Prostate gland (tissue), 2 donors: ENCODE measurements around the gene SCYGR8.

Experiments used
- CTCF ChIP-seq, 4 experiments: fragments of 200-600 bp in 2 of 4; fragments of 450-650 bp in 2 of 4; sonication (generic) in 2 of 4; IDR thresholded peaks; 1 replicate in 3 of 4; 2 replicates in 1 of 4; pipeline ENCODE4 v1.5.1; 2016 to 2019; ENCODE audit warnings: antibody characterized with exemption in 4 of 4, mild to moderate bottlenecking in 2 of 4, moderate library complexity in 2 of 4
- POLR2A ChIP-seq: fragments of 450-650 bp; IDR thresholded peaks from one replicate; pipeline ENCODE4 v1.6.1; 2016; ENCODE audit warnings: antibody characterized with exemption, mild to moderate bottlenecking

- TF ChIP-seq CTCF (IDR thresholded peaks at IDR 0.05), result no peak
- no peak for TF ChIP-seq POLR2A
These were observed 2.4 kb downstream of the SCYGR8 start for GRCh38 chr2:227748079-227748478.
